KOPT-K1 (cell line): ENCODE measurements around the gene NXF3.
"Not testable (repeated sequence)": the region's sequence is repeated elsewhere in the genome, so short reads cannot be mapped to it uniquely, and the experiment has no call there.

ENCODE experiments used
- H3K27ac ChIP-seq: fragments of 200-600 bp; sonication (generic); 2 replicates; pipeline ENCODE4 v1.5.1; 2016; ENCODE audit warnings: antibody characterized with exemption, mild to moderate bottlenecking, low read depth, low read length; ENCODE audit not compliant: poor library complexity, severe bottlenecking
- H3K36me3 ChIP-seq: fragments of 200-600 bp; sonication (generic); 2 replicates; pipeline ENCODE4 v1.5.1; 2017; ENCODE audit warnings: antibody characterized with exemption, mild to moderate bottlenecking, low read length, moderate library complexity; ENCODE audit not compliant: insufficient read depth
- H3K9me3 ChIP-seq: fragments of 200-600 bp; sonication (generic); 2 replicates; pipeline ENCODE4 v1.5.1; 2017; ENCODE audit warnings: antibody characterized with exemption, low read length, mild to moderate bottlenecking; ENCODE audit not compliant: insufficient read depth, poor library complexity, severe bottlenecking

Gene NXF3

GRCh38 chrX:103073467-103073866 is 19.5 kb downstream of the NXF3 start:
- no peaks in the 10 kb centered on the region for H3K36me3 ChIP-seq
- H3K9me3 ChIP-seq: no peaks in the 10 kb centered on the region
- no peak overlapping the region for H3K27ac ChIP-seq

GRCh38 chrX:103066606-103067005 is 26.3 kb downstream of the NXF3 start:
- Histone ChIP-seq H3K36me3 (no peaks in the 10 kb centered on the region), H3K9me3 (no peaks in the 10 kb centered on the region), H3K27ac (no peak overlapping the region)

DNA sequence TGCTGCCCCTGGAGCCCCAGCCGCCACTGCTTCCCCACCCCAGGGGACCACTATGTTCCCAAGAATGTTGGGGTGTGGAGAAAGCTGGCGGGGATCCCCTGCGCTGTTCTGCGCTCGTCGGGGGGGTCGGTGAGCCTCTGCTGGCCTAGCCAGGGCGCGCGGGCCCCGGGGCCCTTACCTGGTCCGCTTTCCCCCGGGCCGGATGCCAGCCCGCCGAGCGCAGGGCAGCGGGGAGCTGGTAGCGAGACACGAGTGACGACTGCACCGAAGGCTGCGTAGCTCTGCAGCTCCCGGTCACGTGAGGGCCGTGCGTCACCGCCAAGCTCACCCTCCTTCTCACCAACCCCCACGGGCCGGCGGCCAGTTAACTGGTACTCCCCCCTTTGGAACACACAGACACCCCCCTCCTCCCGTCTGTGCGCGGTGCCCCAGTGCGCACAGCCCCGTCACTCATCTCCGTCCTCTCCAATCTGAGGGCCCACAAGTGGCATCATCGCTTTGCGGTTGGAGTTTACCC is 29.0 kb downstream of the NXF3 start, which contains the start of gene BEX1:
TSS of gene BEX1 (minus strand) at position 254 of the 517 bp plus-strand sequence. CDS start 897 bp downstream, outside the sequence.
- Histone ChIP-seq H3K27ac (no peak within 1 kb of the TSS), H3K9me3 (no peaks in the 10 kb centered on the region), H3K36me3 (no peaks in the 10 kb centered on the region)

GRCh38 chrX:103063191-103063845 is 29.6 kb downstream of the NXF3 start:
- Histone ChIP-seq H3K9me3 (no peaks in the 10 kb centered on the region), H3K27ac (no peak overlapping the region), H3K36me3 (no peaks in the 10 kb centered on the region)

DNA sequence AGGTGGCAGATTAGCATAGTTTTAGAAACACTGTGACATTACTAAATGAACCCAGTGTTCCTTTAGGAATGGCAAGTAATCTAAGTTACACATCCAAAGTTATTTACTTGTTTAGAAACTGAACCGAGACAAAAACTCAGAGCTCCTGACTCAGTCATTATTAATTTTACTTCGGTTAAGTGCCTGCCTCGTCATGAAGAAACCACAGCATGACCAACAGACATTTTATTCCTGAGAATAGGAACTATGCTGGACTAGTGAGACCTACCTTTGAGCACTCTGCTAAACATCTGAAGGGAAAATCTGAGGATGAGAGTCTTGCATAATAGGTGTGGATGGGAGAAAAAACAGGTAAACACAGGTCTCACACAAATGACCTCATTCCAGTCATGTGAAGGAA is 31.5 kb downstream of the NXF3 start:
- H3K9me3 ChIP-seq: no peaks in the 10 kb centered on the region
- H3K36me3 ChIP-seq: no peaks in the 10 kb centered on the region
- H3K27ac ChIP-seq: no peak overlapping the region

GRCh38 chrX:103056902-103057301 is 36.0 kb downstream of the NXF3 start:
- no peak overlapping the region for H3K27ac ChIP-seq
- no peaks in the 10 kb centered on the region for H3K36me3 ChIP-seq
- no peaks in the 10 kb centered on the region for H3K9me3 ChIP-seq

DNA sequence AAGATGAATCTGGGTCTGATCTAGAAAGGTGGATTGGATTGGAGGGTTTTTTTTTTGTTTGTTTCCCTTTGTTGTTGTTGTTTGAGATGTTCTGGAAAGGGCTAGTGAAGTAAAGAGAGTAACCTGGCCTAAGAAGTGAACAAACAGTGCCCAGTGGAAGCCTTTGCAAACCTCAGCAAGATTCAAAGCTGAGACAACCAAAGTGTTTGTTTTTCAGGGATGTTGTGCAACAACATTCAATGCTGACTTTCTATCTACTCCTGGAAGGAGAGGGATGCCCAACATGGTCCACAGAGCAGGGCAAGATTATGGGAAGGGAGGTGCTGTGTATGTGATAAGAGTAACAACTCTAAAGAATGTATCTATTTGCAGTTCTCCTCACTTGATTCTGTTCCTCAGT is 40.3 kb downstream of the NXF3 start:
- Histone ChIP-seq H3K27ac (no peak overlapping the region), H3K36me3 (no peaks in the 10 kb centered on the region), H3K9me3 (no peaks in the 10 kb centered on the region)

- Histone ChIP-seq H3K36me3 (no peaks in the 10 kb centered on the region), H3K9me3 (no peaks in the 10 kb centered on the region), H3K27ac (no peak overlapping the region)
Observed at GRCh38 chrX:103051260-103051789, 41.6 kb downstream of the NXF3 start.

- not testable (repeated sequence) for H3K9me3 ChIP-seq, H3K36me3 ChIP-seq, H3K27ac ChIP-seq
Observed at GRCh38 chrX:103033371-103033770, 59.6 kb downstream of the NXF3 start.
